ENCODE results near the gene KRT222.

DNA sequence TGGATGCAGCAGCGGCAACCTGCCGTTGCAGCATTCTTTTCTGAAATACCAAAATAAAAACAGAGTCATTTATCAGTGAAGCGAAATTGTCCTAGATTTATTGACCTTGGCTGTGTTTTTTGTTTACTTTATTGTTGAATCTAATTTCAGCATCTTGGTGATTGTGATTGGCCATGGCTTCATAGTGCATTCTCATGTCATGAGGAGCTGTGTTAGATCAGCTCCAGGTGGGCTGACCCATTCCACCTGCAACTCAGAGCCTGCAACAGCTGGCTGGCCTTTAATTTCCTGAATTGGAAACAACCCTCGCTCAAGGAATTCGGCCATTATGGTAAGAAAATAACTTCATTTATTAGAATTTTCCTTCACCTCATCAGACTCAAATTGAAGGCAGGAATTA is 22.1 kb upstream of the KRT222 start:
- TF ChIP-seq CTCF (conservative IDR thresholded peaks at IDR 0.05; ENCODE audit: low read depth, low read length) (no peak), EZH2phosphoT487 (IDR thresholded peaks at IDR 0.05; ENCODE audit: borderline replicate concordance, low read length) (no peak), EZH2 (IDR thresholded peaks at IDR 0.05; ENCODE audit: low read length, unreplicated experiment) (no peak)
